ENCODE data around the gene FPR1. TPM values are rescaled to one million over a fixed set of nuclear protein-coding genes. Genes with fewer than 3 reads are reported as not detected.

The FPR1 gene
- total RNA-seq, 1 donor from 2014 or later = 4.5 TPM

DNA sequence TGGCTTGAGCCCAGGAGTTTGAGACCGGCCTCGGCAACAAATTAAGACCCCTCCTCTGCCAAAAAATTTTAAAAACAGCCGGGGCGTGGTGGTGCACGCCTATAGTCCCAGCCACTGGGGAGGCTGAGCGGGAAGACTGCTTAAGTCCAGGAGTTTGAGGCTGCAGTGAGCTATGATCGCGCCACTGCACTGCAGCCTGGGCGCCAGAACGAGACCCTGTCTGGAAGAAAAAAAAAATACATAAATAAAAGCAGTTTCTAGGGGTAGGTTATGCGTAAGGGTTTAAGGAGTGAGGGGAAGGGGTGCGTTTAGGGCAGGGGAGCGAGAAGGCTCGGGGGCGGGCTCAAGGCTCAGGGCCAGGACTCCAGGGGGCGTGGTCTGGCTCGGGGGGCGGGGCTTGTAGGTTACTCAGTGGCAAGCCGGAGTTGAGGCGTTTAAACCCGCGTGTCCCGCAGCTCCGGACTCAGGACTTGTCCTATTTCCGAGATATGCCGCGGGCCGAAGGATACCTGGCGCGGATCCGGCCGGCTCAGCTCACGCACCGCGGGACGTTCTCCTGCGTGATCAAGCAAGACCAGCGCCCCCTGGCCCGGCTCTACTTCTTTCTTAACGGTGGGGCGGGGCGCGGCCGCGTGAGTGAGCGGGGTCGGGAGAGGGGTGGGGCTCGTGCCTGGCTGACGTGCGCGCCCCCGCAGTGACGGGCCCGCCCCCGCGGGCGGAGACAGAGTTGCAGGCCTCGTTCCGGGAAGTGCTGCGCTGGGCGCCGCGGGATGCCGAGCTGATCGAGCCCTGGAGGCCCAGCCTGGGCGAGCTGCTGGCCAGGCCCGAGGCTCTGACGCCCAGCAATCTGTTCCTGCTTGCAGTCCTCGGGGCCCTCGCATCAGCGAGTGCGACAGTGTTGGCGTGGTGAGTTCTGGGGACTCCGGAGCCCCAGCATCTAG, 47.8 kb downstream of the FPR1 start:
- H3K4me1 ChIP-seq = peaks cover 47% of the 10 kb centered on the region
- H3K4me3 ChIP-seq = peak overlapping the region; percentile 79
- DNase-seq = peak; percentile 98
- TF ChIP-seq, protein P1, sequence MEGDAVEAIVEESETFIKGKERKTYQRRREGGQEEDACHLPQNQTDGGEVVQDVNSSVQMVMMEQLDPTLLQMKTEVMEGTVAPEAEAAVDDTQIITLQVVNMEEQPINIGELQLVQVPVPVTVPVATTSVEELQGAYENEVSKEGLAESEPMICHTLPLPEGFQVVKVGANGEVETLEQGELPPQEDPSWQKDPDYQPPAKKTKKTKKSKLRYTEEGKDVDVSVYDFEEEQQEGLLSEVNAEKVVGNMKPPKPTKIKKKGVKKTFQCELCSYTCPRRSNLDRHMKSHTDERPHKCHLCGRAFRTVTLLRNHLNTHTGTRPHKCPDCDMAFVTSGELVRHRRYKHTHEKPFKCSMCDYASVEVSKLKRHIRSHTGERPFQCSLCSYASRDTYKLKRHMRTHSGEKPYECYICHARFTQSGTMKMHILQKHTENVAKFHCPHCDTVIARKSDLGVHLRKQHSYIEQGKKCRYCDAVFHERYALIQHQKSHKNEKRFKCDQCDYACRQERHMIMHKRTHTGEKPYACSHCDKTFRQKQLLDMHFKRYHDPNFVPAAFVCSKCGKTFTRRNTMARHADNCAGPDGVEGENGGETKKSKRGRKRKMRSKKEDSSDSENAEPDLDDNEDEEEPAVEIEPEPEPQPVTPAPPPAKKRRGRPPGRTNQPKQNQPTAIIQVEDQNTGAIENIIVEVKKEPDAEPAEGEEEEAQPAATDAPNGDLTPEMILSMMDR (IDR thresholded peaks at IDR 0.05; ENCODE audit: borderline replicate concordance) = peak; percentile 62
- H3K9me3 ChIP-seq (replicated peaks) = no peaks in the 10 kb centered on the region
- H3K27ac ChIP-seq (replicated peaks) = peak overlapping the region; percentile 94
- peaks cover 33% of the 10 kb centered on the region for H3K36me3 ChIP-seq
- no peaks in the 10 kb centered on the region for H3K27me3 ChIP-seq (ENCODE audit: low read depth)
- intact Hi-C loops (cut with micrococcal nuclease) = no loop called here

DNA sequence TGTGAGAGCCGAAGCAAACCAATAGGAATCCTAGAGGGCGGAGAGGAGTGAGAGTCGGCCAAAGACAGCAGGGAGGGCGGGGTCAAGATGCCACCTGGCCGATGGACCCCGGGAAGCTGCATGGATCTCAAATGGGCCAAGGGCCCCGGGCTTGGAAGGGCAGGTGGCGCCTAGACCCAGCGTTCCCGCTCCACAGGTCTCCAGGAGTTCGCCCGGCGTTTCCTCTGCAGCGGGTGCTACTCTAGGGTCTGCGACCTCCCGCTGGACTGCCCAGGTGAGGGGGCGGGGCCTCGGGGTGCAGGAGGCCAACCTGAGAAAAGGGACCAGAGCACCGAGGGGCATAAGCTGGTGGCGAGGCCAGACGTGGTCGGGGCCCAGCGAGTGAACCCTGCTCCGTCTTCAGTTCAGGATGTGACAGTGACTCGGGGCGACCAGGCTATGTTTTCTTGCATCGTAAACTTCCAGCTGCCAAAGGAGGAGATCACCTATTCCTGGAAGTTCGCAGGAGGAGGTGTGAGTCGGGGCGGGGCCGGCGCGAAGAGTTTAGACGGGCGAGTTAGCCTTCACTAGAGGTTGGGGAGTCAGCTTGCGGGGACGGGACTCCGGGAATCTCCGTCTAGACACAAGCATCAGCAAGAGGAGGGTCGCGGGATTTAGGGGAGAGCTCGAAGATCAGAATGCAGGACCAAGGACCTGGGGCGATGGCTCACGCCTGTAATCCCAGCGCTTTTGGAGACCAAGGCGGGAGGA, 48.7 kb downstream of the FPR1 start:
- TF ChIP-seq, protein P1 (IDR thresholded peaks at IDR 0.05; ENCODE audit: borderline replicate concordance) = no peak
- peaks cover 47% of the 10 kb centered on the region for H3K4me1 ChIP-seq
- intact Hi-C loops (cut with micrococcal nuclease) = no loop called here
- no peaks in the 10 kb centered on the region for H3K9me3 ChIP-seq (replicated peaks)
- no peak for DNase-seq
- peak overlapping the region; percentile 94 for H3K27ac ChIP-seq (replicated peaks)
- peak overlapping the region; percentile 79 for H3K4me3 ChIP-seq
- H3K27me3 ChIP-seq (ENCODE audit: low read depth) = no peaks in the 10 kb centered on the region
- H3K36me3 ChIP-seq = peaks cover 42% of the 10 kb centered on the region

GRCh38 chr19:51702103-51702824, 49.4 kb downstream of the FPR1 start:
- TF ChIP-seq, protein P1 (IDR thresholded peaks at IDR 0.05; ENCODE audit: borderline replicate concordance) = no peak
- DNase-seq = peak; percentile 77
- Histone ChIP-seq H3K27me3 (ENCODE audit: low read depth) (no peaks in the 10 kb centered on the region), H3K27ac (replicated peaks) (peak overlapping the region; percentile 94), H3K9me3 (replicated peaks) (no peaks in the 10 kb centered on the region), H3K4me3 (no peak overlapping the region), H3K4me1 (peaks cover 47% of the 10 kb centered on the region), H3K36me3 (peaks cover 48% of the 10 kb centered on the region)
- intact Hi-C loops (cut with micrococcal nuclease) = no loop called here

DNA sequence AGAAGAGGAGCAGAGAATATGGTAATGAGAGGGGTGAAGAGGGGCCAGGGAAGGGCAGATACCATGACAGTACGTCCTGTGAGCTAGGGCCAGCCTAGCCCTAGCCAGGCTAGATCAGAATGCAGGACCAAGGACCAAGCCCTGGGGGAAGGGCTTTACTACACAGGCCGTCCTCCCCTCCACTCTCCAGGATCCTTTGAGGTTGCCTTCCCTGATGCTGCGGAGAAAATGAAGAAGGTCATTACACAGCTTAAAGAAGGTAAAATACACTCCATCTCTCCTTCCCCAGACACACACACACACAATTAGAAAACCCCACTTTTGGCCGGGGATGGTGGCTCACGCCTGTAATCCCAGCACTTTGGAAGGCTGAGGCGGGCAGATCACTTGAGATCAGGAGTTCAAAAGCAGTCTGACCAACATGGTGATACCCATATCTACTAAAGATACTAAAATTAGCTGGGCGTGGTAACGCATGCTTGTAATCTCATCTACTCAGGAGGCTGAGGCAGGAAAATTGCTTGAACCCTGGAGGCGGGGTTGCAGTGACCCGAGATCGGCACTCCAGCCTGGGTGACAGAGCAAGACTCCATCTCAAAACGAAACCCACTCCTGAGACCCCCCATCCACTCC, 50.1 kb downstream of the FPR1 start:
- no peak for DNase-seq
- no peaks in the 10 kb centered on the region for H3K9me3 ChIP-seq (replicated peaks)
- peak overlapping the region; percentile 94 for H3K27ac ChIP-seq (replicated peaks)
- no peak overlapping the region for H3K4me3 ChIP-seq
- TF ChIP-seq, protein P1 (IDR thresholded peaks at IDR 0.05; ENCODE audit: borderline replicate concordance) = no peak
- peaks cover 49% of the 10 kb centered on the region for H3K36me3 ChIP-seq
- peaks cover 47% of the 10 kb centered on the region for H3K4me1 ChIP-seq
- H3K27me3 ChIP-seq (ENCODE audit: low read depth) = no peaks in the 10 kb centered on the region
- intact Hi-C loops (cut with micrococcal nuclease) = no loop called here

- H3K27me3 ChIP-seq (ENCODE audit: low read depth) = no peaks in the 10 kb centered on the region
- no peak for DNase-seq
- no peaks in the 10 kb centered on the region for H3K9me3 ChIP-seq (replicated peaks)
- H3K4me3 ChIP-seq = no peak overlapping the region
- intact Hi-C loops (cut with micrococcal nuclease) = no loop called here
- H3K27ac ChIP-seq (replicated peaks) = no peak overlapping the region
- peaks cover 30% of the 10 kb centered on the region for H3K4me1 ChIP-seq
- peaks cover 56% of the 10 kb centered on the region for H3K36me3 ChIP-seq
- TF ChIP-seq, protein P1 (IDR thresholded peaks at IDR 0.05; ENCODE audit: borderline replicate concordance) = no peak
Measured at GRCh38 chr19:51699170-51699569, 52.5 kb downstream of the FPR1 start.
